RWPE1 (cell line): ENCODE data around the gene PEAK1.

Source experiments
- CTCF ChIA-PET: fragments of 350-600 bp; sonication (Branson Sonifier 250); formaldehyde crosslinking; extraction: SDS; loops from one replicate; lab custom pipeline; 2021; lab: Yijun Ruan, JAX
- POLR2A ChIA-PET: fragments of 400-600 bp; formaldehyde crosslinking; extraction: SDS; loops from one replicate; lab custom pipeline; 2020; ENCODE audit warnings: antibody characterized with exemption; ENCODE audit not compliant: low non-redundant PET; lab: Yijun Ruan, JAX
- DNase-seq: peaks from one replicate; pipeline ENCODE4 v3.0.0; 2012; ENCODE audit warnings: low spot score
- H3K27ac ChIP-seq: fragments of 450-650 bp; 2 replicates; pipeline ENCODE4 v1.5.1; 2017
- CTCF ChIP-seq: fragments of 450-650 bp; conservative IDR thresholded peaks from 2 replicates; pipeline ENCODE4 v1.5.1; 2017; ENCODE audit warnings: low read depth, mild to moderate bottlenecking

The PEAK1 gene

GRCh38 chr15:77356305-77356704 is 63.6 kb downstream of the PEAK1 start:
- TF ChIP-seq CTCF, result no peak
- ChIA-PET CTCF (interaction anchor here (0.6 kb wide), 1 partner anchor 380 kb away, joined by 6 read pairs; no protein-coding TSS in a partner anchor), POLR2A (interaction anchor here (0.6 kb wide), 1 partner anchor 29 kb away, joined by 3 read pairs; no protein-coding TSS in a partner anchor)
- DNase-seq, result no peak
- no peak overlapping the region for H3K27ac ChIP-seq

DNA sequence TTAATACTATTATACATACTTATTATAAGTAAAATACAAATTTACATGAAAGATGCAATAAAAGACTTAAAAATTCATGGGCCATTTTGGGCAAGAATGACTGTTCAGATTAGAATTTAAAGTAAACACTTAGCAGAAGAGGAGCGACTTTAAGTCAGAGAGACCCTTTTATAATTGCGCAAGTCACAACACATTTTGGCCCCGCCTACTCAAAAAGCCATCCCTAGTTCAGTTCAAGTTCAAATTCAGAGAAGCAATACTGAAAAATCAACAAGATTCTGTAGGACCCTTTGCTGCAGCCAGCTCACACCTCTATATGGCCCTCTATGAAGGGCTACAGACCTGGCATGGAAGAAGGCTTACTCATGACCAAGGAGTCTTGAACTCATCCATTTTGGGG is 64.6 kb downstream of the PEAK1 start:
- CTCF ChIA-PET, result no interaction called here
- H3K27ac ChIP-seq, result no peak overlapping the region
- POLR2A ChIA-PET, result no interaction called here
- TF ChIP-seq CTCF, result no peak
- DNase-seq, result no peak

- POLR2A ChIA-PET, result no interaction called here
- CTCF ChIA-PET, result interaction anchor here (0.6 kb wide), 1 partner anchor 760 kb away, joined by 3 read pairs; no protein-coding TSS in a partner anchor
- no peak for TF ChIP-seq CTCF
- peak; percentile 48 for DNase-seq
- no peak overlapping the region for H3K27ac ChIP-seq
Observed at GRCh38 chr15:77354063-77354462, 65.8 kb downstream of the PEAK1 start.

- ChIA-PET POLR2A (no interaction called here), CTCF (no interaction called here)
Observed at GRCh38 chr15:77352887-77353286, 67.0 kb downstream of the PEAK1 start.

DNA sequence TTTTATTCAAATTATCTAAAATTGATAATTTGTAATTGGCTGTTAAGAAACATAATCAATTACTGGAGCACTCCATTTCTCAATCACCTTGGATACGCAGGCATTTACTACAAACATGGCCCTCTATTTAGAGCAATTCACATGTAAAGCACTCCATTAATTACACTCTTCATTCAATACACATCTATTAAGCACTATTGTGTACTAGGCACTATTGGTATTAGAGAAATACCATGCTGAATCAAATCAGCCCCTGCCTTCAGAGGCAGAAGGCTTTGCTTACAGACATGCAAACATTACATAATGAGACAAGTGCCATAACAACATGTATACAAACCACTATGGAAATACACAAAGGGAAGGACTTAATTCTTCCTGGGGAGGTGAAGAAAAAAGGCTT is 69.1 kb downstream of the PEAK1 start:
- TF ChIP-seq CTCF, result no peak
- no peak for DNase-seq
- ChIA-PET POLR2A (no interaction called here), CTCF (no interaction called here)
- H3K27ac ChIP-seq, result no peak overlapping the region

More at GRCh38 chr15:77352887-77353286, 67.0 kb downstream of the PEAK1 start:
- TF ChIP-seq CTCF, result no peak
- no peak overlapping the region for H3K27ac ChIP-seq
- DNase-seq, result no peak

- ChIA-PET POLR2A (no interaction called here), CTCF (no interaction called here)
- no peak for DNase-seq
- no peak for TF ChIP-seq CTCF
- no peak overlapping the region for H3K27ac ChIP-seq
Observed at GRCh38 chr15:77349666-77350065, 70.2 kb downstream of the PEAK1 start.
